22Rv1 (cell line): Measurements from ENCODE around the gene ILK.

ENCODE experiments used
- CTCF ChIP-seq: fragments of 450-650 bp; IDR thresholded peaks from 2 replicates; pipeline ENCODE4 v1.5.1; 2017; ENCODE audit warnings: mild to moderate bottlenecking
- ZFX ChIP-seq: fragments of 450-650 bp; IDR thresholded peaks from 2 replicates; pipeline ENCODE4 v1.6.1; 2017; ENCODE audit warnings: antibody characterized with exemption, borderline replicate concordance

DNA sequence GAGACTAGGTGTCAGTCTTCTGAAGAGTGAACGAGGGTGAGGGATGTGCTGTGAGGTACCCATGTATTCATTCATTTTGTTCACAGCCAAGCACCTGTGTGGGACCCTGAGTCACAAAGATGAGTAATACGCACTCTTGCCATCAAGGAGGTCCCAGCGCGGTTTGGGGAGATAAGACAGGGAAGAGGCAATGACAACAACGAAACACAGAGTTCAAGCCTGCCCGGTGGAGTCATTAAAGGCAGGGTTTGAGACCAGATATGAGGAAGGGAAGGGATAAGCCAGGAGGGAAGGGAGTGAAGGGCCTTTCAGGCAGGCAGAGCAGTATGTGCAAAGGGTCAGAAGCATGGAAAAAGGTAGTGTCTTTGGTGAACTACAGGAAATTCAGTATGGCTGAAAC lies 47.4 kb downstream of the ILK start:
- no peak for TF ChIP-seq CTCF
- no peak for TF ChIP-seq ZFX
